K562 (cell line): Measurements from ENCODE around the gene DHX57. TPM values are rescaled to one million over a fixed set of nuclear protein-coding genes. Genes with fewer than 3 reads are reported as not detected.
A peak's percentile ranks its signal among the peaks of the same experiment; 100 is the strongest.

ENCODE experiments used
- ATAC-seq: fragments of 200-7000 bp; cut with Tn5 transposase; 3 replicates; pipeline ENCODE4 v1.9.1; 2020; ENCODE audit warnings: moderate library complexity
- BruUV-seq: library from RNA; stranded (reverse); fragments of 400-500 nt; replicated peaks from 2 replicates; lab custom pipeline; 2021; lab: Mats Ljungman, UMichigan
- CTCF ChIA-PET: fragments of 300-600 bp; formaldehyde crosslinking; extraction: SDS; loops from one replicate; lab custom pipeline; 2021; ENCODE audit warnings: low intra/inter-chr PET ratio; lab: Yijun Ruan, JAX
- POLR2A ChIA-PET: fragments of 300-600, 350-650 bp; sonication (Branson Sonifier 250); formaldehyde crosslinking; extraction: SDS; loops from one replicate; lab custom pipeline; 2021; ENCODE audit warnings: antibody characterized with exemption, inconsistent platforms; lab: Yijun Ruan, JAX
- DNase-seq, 4 experiments: peaks; one replicate each; pipeline versions ENCODE4 v3.0.0 to v3.0.0-alpha.2; 2011 to 2018; ENCODE audit warnings: low spot score in 3 of 4, mixed read lengths in 3 of 4; ENCODE audit errors: extremely low read depth in 1 of 4
- FAIRE-seq: peaks from 2 replicates; lab custom pipeline; 2011; peaks lifted over from hg19 to GRCh38; lab: Jason Lieb, UNC
- H2AFZ ChIP-seq: 2 replicates; pipeline ENCODE4 v1.6.0; 2011; ENCODE audit warnings: low read depth, low read length, control low read depth, inconsistent platforms
- H3K27ac ChIP-seq: fragments of 200-600 bp; 3 replicates; pipeline ENCODE4 v1.8.0; 2011; ENCODE audit warnings: low read depth, mild to moderate bottlenecking, control low read depth, inconsistent platforms, low read length, moderate library complexity, mixed read lengths; ENCODE audit errors: extremely low read depth
- H3K27me3 ChIP-seq, 2 experiments: fragments of 300-600 bp in 1 of 2; 2 replicates in 1 of 2; 3 replicates in 1 of 2; pipeline versions ENCODE4 v1.6.0 to v1.8.0; 2011; ENCODE audit warnings: inconsistent platforms in 2 of 2, low read length in 2 of 2, mild to moderate bottlenecking in 1 of 2, mixed read lengths in 1 of 2, moderate library complexity in 1 of 2; ENCODE audit not compliant: control insufficient read depth in 2 of 2, insufficient read depth in 2 of 2
- H3K36me3 ChIP-seq: fragments of 300-600 bp; 3 replicates; pipeline ENCODE4 v1.8.0; 2011; ENCODE audit warnings: mild to moderate bottlenecking, low read length, inconsistent platforms; ENCODE audit not compliant: control insufficient read depth, insufficient read depth
- H3K4me1 ChIP-seq, 2 experiments: fragments of 200-600 bp in 1 of 2; replicated peaks in 1 of 2; 2 replicates in 1 of 2; 3 replicates in 1 of 2; pipeline versions ENCODE4 v1.5.1 to v1.8.0; 2011; ENCODE audit warnings: inconsistent platforms in 2 of 2, low read length in 2 of 2, mild to moderate bottlenecking in 1 of 2, mixed read lengths in 1 of 2, moderate library complexity in 1 of 2; ENCODE audit not compliant: control insufficient read depth in 2 of 2, insufficient read depth in 2 of 2
- H3K4me2 ChIP-seq: 2 replicates; pipeline ENCODE4 v1.6.1; 2011; ENCODE audit warnings: low read length, control low read depth, inconsistent platforms, mixed read lengths; ENCODE audit not compliant: insufficient read depth
- H3K4me3 ChIP-seq: fragments of 200-600 bp; sonication (generic), shearing (Covaris generic); 2 replicates; pipeline ENCODE4 v1.5.1; 2016; ENCODE audit warnings: control low read depth, inconsistent platforms
- H3K79me2 ChIP-seq: fragments of 200-600 bp; 3 replicates; pipeline ENCODE4 v1.8.0; 2011; ENCODE audit warnings: low read length, inconsistent platforms; ENCODE audit not compliant: control insufficient read depth, insufficient read depth
- H3K9ac ChIP-seq, 2 experiments: 2 replicates each; pipeline versions ENCODE4 v1.6.0 to v1.6.1; 2011; ENCODE audit warnings: low read depth in 2 of 2, low read length in 2 of 2, control low read depth in 1 of 2, inconsistent platforms in 1 of 2, mild to moderate bottlenecking in 1 of 2, mixed read lengths in 1 of 2; ENCODE audit not compliant: insufficient read depth in 1 of 2
- H3K9me1 ChIP-seq: one replicate; pipeline ENCODE4 v1.6.0; 2011; ENCODE audit warnings: inconsistent platforms, mild to moderate bottlenecking, low read length, moderate library complexity; ENCODE audit not compliant: control insufficient read depth, insufficient read depth
- H3K9me3 ChIP-seq: replicated peaks from 2 replicates; pipeline ENCODE4 v1.5.1; 2011; ENCODE audit warnings: low read depth, low read length, inconsistent platforms; ENCODE audit not compliant: control insufficient read depth, insufficient read depth
- H4K20me1 ChIP-seq: replicated peaks from 2 replicates; pipeline ENCODE4 v1.6.1; 2011; ENCODE audit warnings: low read length, inconsistent platforms, mixed read lengths; ENCODE audit not compliant: control insufficient read depth, insufficient read depth
- BRF1 ChIP-seq: IDR thresholded peaks from 3 replicates; pipeline ENCODE4 v1.6.1; 2011; ENCODE audit warnings: borderline replicate concordance, mild to moderate bottlenecking; ENCODE audit not compliant: insufficient read length; ENCODE audit errors: extremely low read depth
- CBFB ChIP-seq: sonication (generic); formaldehyde crosslinking; IDR thresholded peaks from 2 replicates; pipeline ENCODE4 v1.4.0; 2020; ENCODE audit warnings: mild to moderate bottlenecking, missing genetic modification reagents
- FOXP4 ChIP-seq: sonication (generic); formaldehyde crosslinking; IDR thresholded peaks from 2 replicates; pipeline ENCODE4 v1.8.0; 2022; ENCODE audit warnings: mild to moderate bottlenecking, missing genetic modification reagents, borderline replicate concordance
- JUND ChIP-seq, 2 experiments: IDR thresholded peaks; 2 replicates in 1 of 2; 3 replicates in 1 of 2; pipeline ENCODE4 v1.6.1; 2011; ENCODE audit warnings: borderline replicate concordance in 2 of 2, low read depth in 2 of 2, low read length in 2 of 2, improper control_type of control experiment in 1 of 2, missing biosample characterization in 1 of 2, missing genetic modification characterization in 1 of 2, missing genetic modification reagents in 1 of 2
- KAT2B ChIP-seq: IDR thresholded peaks from one replicate; pipeline ENCODE4 v1.6.1; 2012; ENCODE audit warnings: low read depth, mild to moderate bottlenecking, control low read depth, inconsistent platforms, low read length, moderate library complexity
- MAX ChIP-seq: sonication (generic); formaldehyde crosslinking; IDR thresholded peaks from 2 replicates; pipeline ENCODE4 v1.9.0; 2022; ENCODE audit warnings: mild to moderate bottlenecking, missing genetic modification reagents
- NCOA4 ChIP-seq: fragments of 450-650 bp; IDR thresholded peaks from 2 replicates; pipeline ENCODE4 v1.6.1; 2018; ENCODE audit warnings: mild to moderate bottlenecking; ENCODE audit not compliant: partially characterized antibody
- PYGO2 ChIP-seq: fragments of 450-650 bp; IDR thresholded peaks from 2 replicates; pipeline ENCODE4 v1.6.1; 2016; ENCODE audit warnings: mild to moderate bottlenecking, missing genetic modification characterization, moderate library complexity, missing compliant biosample characterization
- RBFOX2 ChIP-seq: fragments of 200-400 bp; formaldehyde crosslinking; IDR thresholded peaks from 2 replicates; pipeline ENCODE4 v1.6.1; 2017; ENCODE audit warnings: low read depth, mild to moderate bottlenecking, low read length, moderate library complexity
- RCOR1 ChIP-seq, 2 experiments: IDR thresholded peaks; 2 replicates each; pipeline ENCODE4 v1.6.1; 2012; ENCODE audit warnings: low read depth in 2 of 2, low read length in 2 of 2, borderline replicate concordance in 1 of 2, improper control_type of control experiment in 1 of 2
- SIN3A ChIP-seq, 2 experiments: fragments of 150-350 bp in 1 of 2; IDR thresholded peaks; 2 replicates each; pipeline ENCODE4 v1.6.1; 2011 to 2016; ENCODE audit warnings: borderline replicate concordance in 2 of 2, low read depth in 2 of 2, low read length in 2 of 2, mild to moderate bottlenecking in 2 of 2, moderate library complexity in 2 of 2; ENCODE audit not compliant: control insufficient read depth in 1 of 2
- SMARCB1 ChIP-seq: IDR thresholded peaks from 2 replicates; pipeline ENCODE4 v1.6.1; 2011; ENCODE audit warnings: improper control_type of control experiment, low read depth; ENCODE audit not compliant: insufficient read length
- SPI1 ChIP-seq: IDR thresholded peaks from 2 replicates; pipeline ENCODE4 v1.6.1; 2011; ENCODE audit warnings: low read depth, low read length, control low read depth, borderline replicate concordance
- ZBTB12 ChIP-seq: fragments of 250-450 bp; sonication (Bioruptor Pico); IDR thresholded peaks from 2 replicates; pipeline ENCODE4 v1.4.0; 2020
- ZNF76 ChIP-seq: fragments of 250-450 bp; sonication (Bioruptor Pico); IDR thresholded peaks from 2 replicates; pipeline ENCODE4 v1.4.0; 2020; ENCODE audit warnings: mild to moderate bottlenecking, moderate library complexity, borderline replicate concordance
- in situ Hi-C: fragments of 300-500 bp; cut with MboI; formaldehyde crosslinking; loops from 4 replicates; pipeline ENCODE4 v1.15.0; 2018; ENCODE audit warnings: inconsistent platforms, mixed read lengths
- intact Hi-C: fragments of 100-400 bp; cut with micrococcal nuclease; formaldehyde crosslinking; loops from 2 replicates; pipeline ENCODE4 v1.14.2; 2022
- polyA plus RNA-seq, 8 experiments: library from polyadenylated mRNA; depleted of rRNA in 4 of 8; stranded (reverse) in 5 of 8; unstranded in 3 of 8; fragments of >200 nt; fragmentation: Nextera tagmentation in 2 of 8; fragmentation: Illumina TruSeq in 1 of 8; extraction: Ambion mirVana in 2 of 8; extraction: Trizol in 1 of 8; gene quantifications; 2 replicates each; pipeline versions ENCODE4 v1.2.1 to v1.2.3, GENCODE V29; 2011 to 2014; ENCODE audit warnings: inconsistent platforms in 1 of 8, missing spikeins in 1 of 8
- total RNA-seq, 7 experiments: library from RNA; depleted of rRNA in 6 of 7; stranded (reverse); fragments of >200 nt in 6 of 7; fragmentation: Illumina TruSeq in 2 of 7; extraction: Trizol in 2 of 7; gene quantifications; 2 replicates each; pipeline versions ENCODE4 v1.2.1 to v1.2.3, GENCODE V29; 2011 to 2021; ENCODE audit warnings: low replicate concordance in 1 of 7

Gene DHX57
- total and polyA plus RNA-seq, 9 of the 15 experiments (the other 6 are each of a cell fraction or from before 2014, with no cell fraction given) = 7.4 to 23.6 (median 17.9) TPM

GRCh38 chr2:38892819-38893218 is 17.1 kb upstream of the DHX57 start:
- H3K9me3 ChIP-seq = no peaks in the 10 kb centered on the region
- ATAC-seq (no peak), DNase-seq (no peak), FAIRE-seq (no peak)
- no peak overlapping the region for H3K27ac ChIP-seq
- H3K4me1 ChIP-seq = no peaks in the 10 kb centered on the region
- no peak overlapping the region for H3K9ac ChIP-seq
- CTCF ChIA-PET = no interaction called here
- no peaks in the 10 kb centered on the region for H3K36me3 ChIP-seq
- in situ Hi-C loops (no loop called here), intact Hi-C loops (no loop called here)
- no TSS peak for BruUV-seq
- POLR2A ChIA-PET = no interaction called here
- H2AFZ ChIP-seq = no peak overlapping the region
- peaks cover 5 to 7% of the 10 kb centered on the region in 2 experiments; a peak in 2 of 5 replicates for H3K27me3 ChIP-seq
- no peak overlapping the region for H3K4me3 ChIP-seq
- H3K4me2 ChIP-seq = no peak overlapping the region
- no peaks in the 10 kb centered on the region for H3K79me2 ChIP-seq
- no peaks in the 10 kb centered on the region for H4K20me1 ChIP-seq
- H3K9me1 ChIP-seq = no peaks in the 10 kb centered on the region
- TF ChIP-seq MAX (no peak), RCOR1 (IDR thresholded peaks at IDR 0.05; ENCODE audit: borderline replicate concordance in 1 of 2, low read depth in 2 of 2, low read length in 2 of 2) (no peak), BRF1 (no peak), KAT2B (no peak), NCOA4 (no peak), SPI1 (0 out of 2 replicates have a peak, but pooled peaks have one; percentile 29), JUND (IDR thresholded peaks at IDR 0.05; ENCODE audit: borderline replicate concordance, low read depth, low read length) (no peak), JUND (tag; IDR thresholded peaks at IDR 0.05; ENCODE audit: borderline replicate concordance, low read depth, low read length) (peak; percentile 20; the same call in 1 of the 3 replicates), SIN3A (IDR thresholded peaks at IDR 0.05; ENCODE audit: borderline replicate concordance in 2 of 2, control insufficient read depth in 1 of 2, low read depth in 2 of 2, low read length in 2 of 2) (no peak), SMARCB1 (no peak), RBFOX2 (no peak), FOXP4 (CRISPR knock-in tag) (no peak), CBFB (CRISPR knock-in tag) (no peak), ZNF76 (no peak), ZBTB12 (CRISPR knock-in tag) (no peak), PYGO2 (tag) (no peak)
